GM19467 (cell line): ENCODE data around the gene BEND6.
A peak's percentile ranks its signal among the peaks of the same experiment; 100 is the strongest.

Source experiments
- ATAC-seq: cut with Tn5 transposase; IDR thresholded peaks from one replicate; pipeline ENCODE4 v1.9.1; 2021; ENCODE audit warnings: mild to moderate bottlenecking, moderate library complexity; ENCODE audit not compliant: unreplicated experiment

BEND6 gene, protein sequence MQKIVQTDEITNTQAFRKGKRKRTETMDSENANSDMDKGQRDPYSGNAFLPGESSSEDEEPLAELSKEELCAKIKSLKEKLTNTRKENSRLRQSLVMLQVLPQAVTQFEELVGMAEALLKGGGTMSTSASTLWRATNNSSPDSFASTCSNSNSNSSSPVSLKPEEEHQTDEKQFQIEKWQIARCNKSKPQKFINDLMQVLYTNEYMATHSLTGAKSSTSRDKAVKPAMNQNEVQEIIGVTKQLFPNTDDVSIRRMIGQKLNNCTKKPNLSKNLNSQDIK

DNA sequence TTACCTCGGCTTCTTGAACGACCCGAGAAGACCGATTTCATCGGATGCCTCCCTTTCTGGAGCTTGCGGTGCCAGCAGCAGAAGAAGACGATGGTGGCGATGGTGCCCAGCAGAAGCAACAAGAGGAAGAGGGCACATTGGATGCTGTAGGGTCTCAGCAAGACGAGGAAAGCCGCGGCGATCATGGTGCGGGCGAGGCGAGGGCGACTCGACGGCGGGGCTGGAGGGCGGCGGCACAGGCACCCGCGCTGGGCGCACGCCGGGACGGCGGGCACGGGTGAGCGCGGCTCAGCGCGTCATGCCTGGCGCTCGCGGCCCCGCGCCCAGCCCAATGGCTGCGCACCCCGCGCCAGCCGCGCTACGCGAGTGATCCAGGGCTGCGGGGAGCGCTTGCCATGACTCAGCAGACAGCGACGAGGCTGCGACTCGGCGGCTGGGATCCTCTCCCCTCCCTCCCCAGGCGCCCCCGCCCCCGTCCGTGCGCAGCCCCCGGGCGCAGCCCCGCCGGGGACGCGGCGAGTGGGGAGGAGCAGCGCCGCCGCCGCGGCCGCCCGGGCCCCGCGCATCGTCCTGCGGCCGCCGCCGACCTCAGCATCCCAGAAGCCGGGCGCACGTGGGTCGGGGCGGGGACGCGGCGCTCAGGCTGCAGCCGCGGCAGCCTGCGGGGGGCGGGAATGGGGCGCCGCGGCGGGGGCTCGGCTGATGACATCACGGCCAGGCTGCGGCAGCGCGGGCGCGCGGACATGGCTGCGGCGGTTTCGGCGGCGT is at the start of gene BEND6:
TSS of gene BEND6 (plus strand) at position 705 of the 768 bp plus-strand sequence. CDS start 26,704 bp downstream, outside the sequence.
- ATAC-seq = peak; percentile 35

DNA sequence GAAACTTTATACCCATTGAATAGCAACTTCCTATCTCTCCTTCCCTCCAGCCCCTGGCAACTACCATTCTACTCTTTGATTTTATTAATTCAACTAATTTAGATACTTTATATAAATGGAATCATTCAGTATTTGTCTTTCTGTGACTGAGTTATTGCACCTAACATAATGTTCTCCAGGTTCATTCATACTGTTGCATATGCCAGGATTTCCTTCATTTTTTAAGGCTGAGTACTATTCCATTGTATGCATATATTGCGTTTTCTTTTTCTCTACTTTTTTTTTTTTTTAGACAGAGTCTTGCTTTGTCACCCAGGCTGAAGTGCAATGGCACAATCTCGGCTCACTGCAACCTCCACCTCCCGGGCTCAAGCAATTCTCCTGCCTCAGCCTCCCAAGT is 49.5 kb upstream of the BEND6 start:
- no peak for ATAC-seq

DNA sequence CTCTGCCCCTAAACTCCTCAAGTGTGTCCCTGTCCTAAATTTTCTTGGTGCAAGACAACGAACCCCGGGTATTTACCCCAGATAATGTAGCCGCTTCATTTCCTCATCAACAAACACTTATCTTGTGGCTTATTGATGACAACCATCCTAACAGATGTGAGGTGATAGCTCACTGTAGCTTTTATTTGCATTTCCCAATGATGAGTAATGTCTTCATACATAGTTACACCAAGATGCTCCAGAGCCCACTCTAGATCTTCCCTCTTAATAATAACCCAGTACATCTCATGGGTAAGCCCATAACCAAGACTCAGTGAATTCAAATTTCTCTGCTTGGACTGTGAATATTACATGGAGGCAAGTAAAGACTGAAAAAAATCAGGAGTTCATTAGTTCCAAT is 48.2 kb upstream of the BEND6 start:
- no peak for ATAC-seq

DNA sequence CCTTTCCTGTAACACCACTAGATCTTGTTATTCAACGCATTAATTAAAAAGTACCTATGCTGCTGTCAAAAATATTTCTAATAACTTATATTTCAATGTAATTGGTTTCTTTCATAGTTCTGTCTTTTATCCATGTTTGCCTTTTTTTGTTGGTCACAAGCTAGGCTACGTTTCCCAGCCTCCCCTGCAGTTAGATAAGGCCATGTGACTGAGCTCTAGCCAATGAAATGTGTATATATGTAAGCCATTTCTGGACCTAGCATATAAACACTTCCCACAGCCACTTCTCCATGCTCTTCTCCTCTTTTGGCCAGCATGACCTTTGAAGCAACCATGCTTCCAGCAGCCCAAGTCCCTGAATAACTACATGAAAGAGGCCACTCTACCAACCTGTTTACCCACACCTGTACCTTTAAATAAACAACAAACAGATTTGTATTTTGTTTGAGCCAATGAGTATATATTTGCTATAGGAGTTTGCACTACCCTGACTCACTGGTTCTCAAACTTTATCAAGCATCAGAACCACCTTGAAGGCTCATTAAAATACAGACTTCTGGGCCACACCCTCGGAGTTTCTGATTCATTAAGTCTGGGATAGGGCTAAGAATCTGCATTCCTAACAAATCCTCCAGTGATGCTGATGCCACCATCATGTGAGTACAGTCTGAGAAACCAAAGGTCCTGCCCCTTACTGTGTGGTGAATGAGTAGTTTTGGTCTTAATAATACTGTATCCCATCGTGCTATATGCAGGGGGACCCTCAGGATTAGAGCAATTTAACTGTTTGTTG is 45.6 kb upstream of the BEND6 start:
- no peak for ATAC-seq

DNA sequence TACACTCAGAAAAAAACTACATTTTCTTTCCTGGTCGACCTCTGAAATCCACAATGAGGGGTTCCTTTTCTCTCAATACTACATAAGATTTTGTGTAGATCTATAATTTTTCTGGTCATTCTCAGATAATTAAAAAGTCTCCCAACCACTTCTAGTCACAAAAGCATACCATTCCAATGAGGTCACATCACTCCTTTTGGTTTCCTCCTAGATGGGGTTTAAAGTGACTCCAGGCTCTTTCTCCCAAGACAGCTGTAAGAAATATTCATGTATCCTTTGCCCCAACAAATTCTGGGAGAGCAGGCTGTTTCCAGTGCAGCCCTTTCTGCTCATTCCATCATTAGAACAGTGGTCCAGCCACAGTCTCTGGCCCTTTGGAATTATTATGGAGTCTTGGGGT is 43.1 kb upstream of the BEND6 start:
- ATAC-seq = no peak

DNA sequence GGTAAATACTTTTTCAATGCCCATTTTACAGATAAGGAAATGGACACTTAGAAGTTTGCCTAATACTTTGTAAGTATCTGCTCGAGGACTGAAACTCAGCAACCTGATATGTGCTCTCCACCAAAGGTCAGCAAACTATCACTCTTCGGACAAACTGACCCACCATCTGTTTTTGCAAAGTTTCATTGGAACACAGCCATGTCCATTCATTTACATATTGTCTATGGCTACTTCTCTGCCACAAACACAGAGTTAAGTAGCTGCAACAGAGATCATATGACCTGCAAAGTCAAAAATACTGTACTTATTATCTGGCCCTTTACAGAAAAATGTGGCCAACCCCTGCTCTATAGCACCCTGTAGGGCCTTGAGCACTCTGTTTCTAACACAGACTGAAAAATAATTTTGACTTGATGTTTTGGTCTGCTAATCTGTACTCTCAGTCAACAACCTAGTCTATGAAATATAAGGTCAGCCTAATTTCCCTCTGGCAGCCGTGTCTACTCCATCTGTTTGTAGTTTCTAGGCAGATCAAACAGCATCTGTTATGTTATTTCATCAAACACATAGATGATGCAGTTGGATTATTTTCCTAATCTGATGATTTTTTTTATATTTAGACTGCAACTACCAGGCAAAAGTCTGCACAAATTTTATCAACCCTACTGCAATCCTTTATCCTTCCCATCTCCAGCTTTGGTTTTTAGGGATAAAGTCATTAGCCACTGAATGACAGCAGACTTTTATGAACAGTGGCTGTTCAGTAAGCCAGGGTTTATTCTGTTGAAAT is 41.4 kb upstream of the BEND6 start:
- no peak for ATAC-seq

DNA sequence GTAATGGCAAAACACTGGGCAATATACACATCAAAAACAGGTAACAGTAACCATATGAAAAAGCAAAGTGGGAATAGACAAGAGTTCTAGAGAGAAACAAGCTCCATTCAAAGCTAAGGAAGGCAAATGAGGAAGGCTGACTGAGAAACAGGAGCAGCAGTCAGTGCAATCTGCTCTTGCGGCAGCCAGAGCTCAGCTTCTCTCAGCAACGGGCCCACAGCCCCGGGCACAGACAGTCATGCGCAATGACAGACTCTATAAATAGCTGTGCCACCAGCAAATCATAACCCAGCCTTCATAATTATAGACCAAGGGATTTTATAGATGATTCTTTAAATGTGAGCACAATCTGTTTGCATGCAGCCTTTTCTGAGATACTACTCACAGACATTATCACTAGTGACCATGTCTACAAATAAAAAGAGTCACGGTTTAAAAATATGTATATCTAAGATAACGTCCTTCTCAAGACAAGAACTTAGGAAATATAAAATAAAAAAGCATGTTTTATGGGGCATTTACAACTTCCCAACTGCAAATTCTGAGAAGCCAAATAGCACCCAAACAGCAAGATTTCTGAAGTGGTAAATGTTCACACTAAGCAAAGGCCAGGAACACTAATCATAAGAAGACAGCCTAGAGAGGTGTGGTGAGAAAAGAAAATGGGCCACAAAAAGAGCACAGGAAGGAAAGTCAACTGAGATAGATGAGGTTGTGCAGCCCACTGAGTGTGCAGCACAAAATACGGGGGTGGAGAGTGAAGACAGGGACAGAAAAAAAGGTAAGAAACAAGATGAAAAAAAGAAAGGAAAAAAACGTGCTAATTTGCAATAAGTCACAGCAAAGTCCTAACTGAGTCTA is 39.9 kb upstream of the BEND6 start:
- ATAC-seq = no peak

DNA sequence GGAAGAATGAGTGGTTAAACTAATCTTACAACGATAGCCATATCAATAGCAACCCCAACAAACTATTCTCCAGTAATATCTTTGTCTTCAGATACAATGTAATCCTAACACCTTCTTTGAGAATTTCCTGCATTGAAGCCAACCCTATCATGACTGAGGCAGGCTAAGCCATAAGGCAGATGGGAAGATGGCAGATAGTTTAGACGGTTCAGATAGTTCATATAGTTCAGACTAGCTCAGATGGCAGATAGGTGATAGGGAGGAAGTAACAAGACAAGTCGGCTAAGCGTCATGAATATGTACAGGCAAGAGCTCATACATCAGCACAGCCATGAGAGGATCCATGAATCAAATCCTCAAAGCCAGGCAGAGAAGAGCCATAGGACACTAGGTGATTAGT is 39.1 kb upstream of the BEND6 start:
- ATAC-seq = no peak

DNA sequence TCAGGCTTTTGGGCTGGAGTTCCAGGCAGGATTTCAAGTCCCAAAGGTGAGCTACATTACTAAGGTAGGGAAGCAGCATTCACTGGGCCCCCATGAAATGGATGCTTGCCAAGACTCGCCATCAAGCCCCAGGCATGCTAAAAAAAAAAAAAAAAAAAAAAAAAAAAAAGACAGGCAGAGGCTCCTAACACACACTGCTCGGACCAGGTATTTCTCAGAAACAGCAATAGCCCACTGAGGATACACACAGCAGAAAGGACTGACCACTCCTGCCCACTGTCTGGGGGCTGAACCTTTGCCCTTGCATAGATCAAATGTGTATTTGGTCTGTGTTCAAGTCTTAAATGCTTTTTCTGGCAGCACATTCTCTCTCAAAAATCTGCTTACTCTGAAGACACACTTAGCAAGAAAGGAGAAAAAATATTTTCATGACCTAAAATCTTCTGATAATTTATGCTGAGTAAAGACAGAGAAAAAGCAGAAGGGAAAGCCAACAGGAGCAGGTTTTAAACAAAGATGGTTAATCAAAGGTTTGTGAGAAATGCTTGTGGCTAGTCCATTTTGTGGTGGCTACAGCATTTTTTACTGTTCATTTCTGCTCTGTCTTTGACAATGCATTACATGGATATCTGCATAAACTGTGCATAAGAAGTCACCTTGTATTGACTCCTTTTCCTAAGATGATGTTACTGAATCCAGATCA is 37.9 kb upstream of the BEND6 start:
- no peak for ATAC-seq

DNA sequence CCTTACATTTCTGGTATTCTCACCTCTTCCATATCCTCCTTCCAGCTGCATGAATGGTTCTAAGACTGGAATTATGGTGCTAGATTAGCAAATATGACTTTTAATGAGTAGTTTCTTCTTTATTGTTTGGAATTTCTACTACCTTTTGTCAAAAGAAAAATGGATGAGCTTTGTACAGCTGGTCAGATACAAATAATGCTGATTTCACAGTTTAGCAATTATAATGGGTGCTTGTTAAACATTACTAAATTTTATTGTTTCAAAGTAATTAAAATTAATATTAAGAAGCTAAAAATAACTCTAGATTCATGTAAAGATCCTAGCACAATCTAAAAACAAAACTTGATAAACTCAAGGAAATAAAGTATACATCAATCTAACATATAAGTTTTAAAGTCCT is 32.3 kb upstream of the BEND6 start:
- no peak for ATAC-seq

DNA sequence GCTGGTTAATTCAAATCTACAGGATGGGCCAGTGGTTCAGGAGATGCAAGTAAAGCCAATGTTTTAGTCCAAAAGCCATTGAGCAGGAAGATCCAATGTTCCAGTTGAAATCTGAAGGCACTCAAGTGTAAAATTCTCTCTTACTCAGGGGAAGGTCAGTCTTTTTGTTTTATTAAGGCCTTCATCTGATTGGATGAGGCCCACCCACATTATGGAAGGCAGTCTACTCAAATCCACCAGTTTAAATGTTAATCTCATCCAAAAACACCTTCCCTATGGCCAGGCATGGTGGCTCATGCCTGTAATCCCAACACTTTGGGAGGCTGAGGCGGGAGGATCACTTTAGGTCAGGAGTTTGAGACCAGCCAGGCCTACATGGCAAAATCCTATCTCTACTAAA is 31.3 kb upstream of the BEND6 start:
- no peak for ATAC-seq

DNA sequence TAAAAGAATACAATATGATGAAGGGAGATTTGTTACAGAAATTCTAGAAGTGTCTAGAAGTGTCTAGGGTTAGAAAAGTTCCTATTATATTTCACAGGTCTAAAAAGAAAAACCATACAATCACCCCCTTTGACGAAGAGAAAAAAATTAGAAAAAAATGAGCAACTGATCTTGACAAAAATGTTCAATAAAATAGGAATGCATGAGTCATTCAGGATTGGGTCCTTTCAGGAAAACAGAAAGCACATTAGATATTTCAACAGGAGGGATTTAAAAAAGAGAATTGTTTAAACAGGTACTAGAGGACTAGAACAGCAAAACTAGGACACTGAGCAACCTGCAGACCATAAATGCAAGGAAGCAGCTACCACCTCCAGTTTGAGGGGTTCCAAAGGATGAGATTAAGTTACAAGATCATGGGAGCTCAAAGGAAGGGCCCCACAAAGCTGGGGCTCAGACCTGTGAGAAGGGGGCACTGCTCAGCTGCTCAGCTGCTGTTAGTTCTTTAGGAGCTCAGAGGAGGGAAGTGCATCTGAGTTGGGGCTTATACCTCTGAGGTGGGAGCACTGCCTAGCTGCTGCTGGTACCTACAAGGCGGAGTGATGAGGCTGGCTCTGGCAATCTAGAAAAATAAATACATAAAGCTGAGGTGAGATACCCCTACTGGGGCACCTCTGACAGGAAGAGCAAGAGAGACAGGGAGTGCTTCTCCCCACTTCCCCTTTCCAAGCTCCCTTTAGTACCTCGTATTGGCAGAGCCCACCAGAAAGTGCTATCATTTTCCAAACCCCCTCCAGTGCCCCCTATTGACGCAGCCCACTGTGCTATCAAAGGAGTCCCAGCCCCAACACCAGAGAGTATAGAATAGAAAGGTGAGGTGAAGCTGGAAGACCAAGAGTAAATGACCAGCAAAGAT is 27.1 kb upstream of the BEND6 start:
- no peak for ATAC-seq

DNA sequence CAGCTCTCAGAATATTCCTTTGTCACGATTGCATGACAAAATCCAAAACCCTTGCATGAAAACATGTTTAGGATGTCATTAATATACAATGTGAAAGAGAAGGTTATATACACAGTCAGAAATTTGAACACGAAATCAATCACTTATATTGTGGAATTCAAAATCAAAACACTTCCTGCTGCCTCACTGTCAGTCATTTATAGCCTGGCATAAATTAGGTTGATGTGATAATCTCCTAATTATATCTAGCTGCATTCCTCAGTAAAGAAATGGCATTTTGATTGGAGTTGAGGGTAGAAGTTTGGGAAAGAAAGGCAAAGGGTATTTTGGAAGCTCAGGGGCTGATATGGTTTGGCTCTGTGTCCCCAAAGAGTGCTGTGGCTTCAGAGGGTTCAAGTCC is 24.1 kb upstream of the BEND6 start:
- ATAC-seq = no peak

DNA sequence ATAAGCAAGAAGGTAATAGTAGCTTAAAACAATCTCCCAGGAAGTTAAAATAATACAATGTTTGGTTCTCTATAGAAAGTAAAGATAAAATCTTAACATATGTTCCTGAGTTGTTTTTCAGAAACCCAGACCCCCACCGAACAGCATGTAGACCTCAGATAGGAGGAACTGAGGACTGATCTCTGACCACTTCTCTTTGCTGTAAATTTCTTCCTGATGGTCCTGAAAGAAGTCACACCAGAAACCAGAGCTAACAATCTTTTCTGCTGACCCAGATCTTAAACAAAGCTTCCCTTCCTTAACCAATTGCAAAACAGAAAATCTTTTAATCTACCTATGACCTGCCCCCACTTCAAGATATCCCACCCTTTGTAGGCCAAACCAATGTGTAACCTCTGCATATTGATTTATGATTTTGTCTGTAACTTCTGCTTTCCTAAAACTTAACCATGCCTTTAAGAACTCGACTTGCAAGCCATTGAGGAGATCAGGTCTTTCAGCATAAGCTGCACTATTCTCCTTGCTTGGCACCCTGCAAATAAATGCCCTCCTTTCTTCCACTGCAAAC is 21.9 kb upstream of the BEND6 start:
- ATAC-seq = no peak

DNA sequence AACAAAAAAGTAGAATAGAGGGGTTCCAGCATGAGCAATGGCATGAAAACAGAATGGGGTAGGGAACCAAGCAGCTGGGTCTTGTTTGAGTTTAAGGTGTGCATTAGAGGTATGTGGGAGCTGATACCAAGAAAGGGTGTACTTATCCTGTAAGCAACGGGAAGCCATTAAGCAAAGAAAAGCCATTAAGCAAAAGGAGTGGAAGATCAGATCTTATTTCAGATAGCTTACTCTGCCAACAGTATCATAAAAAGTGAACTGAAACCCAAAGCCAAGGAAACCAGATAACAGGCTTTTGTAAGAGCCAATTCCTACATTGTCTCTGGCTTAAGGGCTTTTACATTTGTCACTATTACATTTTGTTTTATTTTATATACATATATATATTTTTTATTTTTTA is 21.3 kb upstream of the BEND6 start:
- no peak for ATAC-seq

DNA sequence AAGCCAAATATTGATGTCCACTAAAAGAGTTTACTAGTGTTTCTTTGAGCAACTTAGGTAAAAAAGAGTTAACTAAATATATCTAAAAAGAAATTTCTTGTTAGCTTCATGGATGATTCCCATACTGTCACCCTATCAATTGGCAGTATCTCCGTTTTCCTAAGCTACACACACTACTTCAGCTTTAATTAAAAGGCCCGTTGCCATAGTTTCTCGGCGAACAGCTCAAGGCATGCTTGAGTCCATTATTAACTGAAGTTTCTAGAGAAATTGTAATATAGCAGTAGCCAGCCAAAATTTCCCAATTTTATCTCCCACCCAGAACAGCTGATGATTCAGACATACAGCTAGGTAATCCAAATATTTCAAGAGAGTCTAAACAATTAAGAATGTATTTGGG is 20.0 kb upstream of the BEND6 start:
- no peak for ATAC-seq

DNA sequence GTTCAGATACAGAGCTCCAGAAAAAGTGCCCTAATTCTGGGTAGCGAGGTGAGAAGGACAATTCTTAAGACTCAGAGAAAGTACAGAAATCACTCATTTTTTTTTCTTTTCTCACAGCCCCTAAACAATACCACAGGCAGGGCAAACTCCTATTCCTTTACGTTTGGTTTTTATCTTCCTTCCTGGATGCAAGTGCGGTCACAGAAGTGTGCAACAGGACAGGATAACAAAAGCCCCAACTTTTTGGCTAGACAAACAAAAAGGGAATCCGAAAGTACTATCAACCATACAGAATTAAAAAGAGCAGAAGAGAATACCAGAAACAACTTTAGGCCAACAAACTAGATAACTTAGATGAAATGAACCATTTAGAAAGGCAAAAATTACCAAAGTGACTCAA is 18.4 kb upstream of the BEND6 start:
- no peak for ATAC-seq

DNA sequence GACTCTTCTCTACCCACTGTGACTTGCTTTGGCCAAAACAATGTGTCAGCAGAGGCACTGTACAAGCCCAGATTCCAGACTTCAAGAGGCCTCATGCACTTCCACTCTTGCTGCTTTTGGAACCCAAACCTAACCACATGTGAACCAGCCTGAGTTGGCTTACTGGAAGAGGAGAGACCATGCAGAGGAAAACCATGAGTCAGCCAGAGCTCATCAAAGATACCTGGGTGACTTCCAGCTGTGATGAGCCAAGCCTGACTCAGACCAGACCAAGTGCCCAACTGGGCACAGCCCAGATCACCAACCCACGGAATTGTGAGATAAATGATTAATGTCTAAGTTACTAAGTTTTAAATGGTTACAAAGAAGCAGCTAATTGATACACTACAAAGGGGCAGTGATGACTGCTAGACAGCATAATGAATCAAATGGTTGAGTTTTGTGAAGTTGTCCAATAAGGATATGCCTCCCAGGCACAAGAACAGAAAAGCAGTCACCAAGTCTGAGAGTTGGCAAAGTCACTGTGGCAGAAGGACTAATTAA is 16.2 kb upstream of the BEND6 start:
- no peak for ATAC-seq
